Transverse colon (tissue), 4 donors: ENCODE data around the gene MED13. TPM values are rescaled to one million over a fixed set of nuclear protein-coding genes. Genes with fewer than 3 reads are reported as not detected.

Experiments
- DNase-seq: peaks from one replicate; pipeline ENCODE4 v3.0.0-alpha.2; 2019
- H3K27ac ChIP-seq, 4 donors: fragments of 200-600 bp; sonication (generic); 2 replicates each; pipeline ENCODE4 v1.5.1; 2016 to 2018; ENCODE audit warnings: inconsistent platforms in 4 of 4
- H3K27me3 ChIP-seq: fragments of 200-600 bp; sonication (generic); 2 replicates; pipeline ENCODE4 v1.5.1; 2017; ENCODE audit warnings: inconsistent platforms
- H3K36me3 ChIP-seq, 4 donors: fragments of 200-600 bp; sonication (generic); 2 replicates each; pipeline ENCODE4 v1.5.1; 2017 to 2019; ENCODE audit warnings: inconsistent platforms in 4 of 4
- H3K4me1 ChIP-seq, 4 donors: fragments of 200-600 bp; sonication (generic); 2 replicates each; pipeline ENCODE4 v1.5.1; 2017 to 2020; ENCODE audit warnings: inconsistent platforms in 4 of 4
- H3K4me3 ChIP-seq, 4 donors: fragments of 200-600 bp; sonication (generic); 1 replicate in 1 of 4; 2 replicates in 3 of 4; pipeline versions ENCODE4 v1.5.1 to v1.6.1; 2017 to 2019; ENCODE audit warnings: inconsistent platforms in 4 of 4
- H3K9me3 ChIP-seq, 2 donors: fragments of 200-600 bp; sonication (generic); 2 replicates each; pipeline ENCODE4 v1.5.1; 2017 to 2019; ENCODE audit warnings: inconsistent platforms in 2 of 2
- CTCF ChIP-seq, 5 experiments: fragments of 200-600 bp in 3 of 5; fragments of 450-650 bp in 2 of 5; sonication (generic) in 3 of 5; IDR thresholded peaks; 1 replicate in 2 of 5; 2 replicates in 3 of 5; pipeline ENCODE4 v1.5.1; 2016 to 2017; ENCODE audit warnings: antibody characterized with exemption in 5 of 5, inconsistent platforms in 3 of 5, mild to moderate bottlenecking in 2 of 5, moderate library complexity in 1 of 5
- EP300 ChIP-seq: sonication (generic); formaldehyde crosslinking; IDR thresholded peaks from one replicate; pipeline ENCODE4 v1.6.1; 2017; ENCODE audit warnings: antibody characterized with exemption, low read depth
- POLR2A ChIP-seq: fragments of 450-650 bp; IDR thresholded peaks from one replicate; pipeline ENCODE4 v1.6.1; 2016; ENCODE audit warnings: antibody characterized with exemption, mild to moderate bottlenecking, moderate library complexity
- POLR2AphosphoS5 ChIP-seq, 3 donors: sonication (generic); formaldehyde crosslinking; IDR thresholded peaks; one replicate each; pipeline ENCODE4 v1.6.1; 2016; ENCODE audit warnings: antibody characterized with exemption in 3 of 3
- WGBS, 2 donors: methylation state at CpG; one replicate each; pipeline ENCODE4 v1.1.5; 2018; ENCODE audit warnings: low coverage in 1 of 2; 5-methylcytosine and 5-hydroxymethylcytosine counted together
- in situ Hi-C, 4 donors: fragments of 200-750 bp; cut with MboI; loops; one replicate each; pipeline versions ENCODE4 v1.15.0 to v1.15.1; 2017; ENCODE audit warnings: low sequenced_read_pairs in 3 of 4, low pct_ligation_motif_present in 1 of 4, low pct_unique_long_range_greater_than_20kb in 1 of 4
- intact Hi-C: fragments of 100-400 bp; cut with DNase I; formaldehyde crosslinking; loops from one replicate; pipeline ENCODE4 v1.15.1; 2023; ENCODE audit warnings: low total_unique reads
- total RNA-seq, 4 donors: library from RNA; depleted of rRNA; stranded (reverse); fragments of >200 nt; gene quantifications; one replicate each; pipeline ENCODE4 v1.1.0, GENCODE V29; 2016

MED13 gene
- total RNA-seq, 4 donors from 2014 or later: 75.0 to 131 (median 105) TPM

- H3K36me3 ChIP-seq: peaks cover 0 to 55% (median 24%) of the 10 kb centered on the region in 4 donors
- 100% methylated on average over 1 of the region's 1 CpG; no CpG with 5 or more reads in 1 of the 2 donors for WGBS, 2 donors
Observed at GRCh38 chr17:61970030-61970429, 95.0 kb downstream of the MED13 start.

GRCh38 chr17:61968757-61969156, 96.3 kb downstream of the MED13 start:
- H3K4me3 ChIP-seq: no peak overlapping the region
- intact Hi-C loops (no loop called here), in situ Hi-C loops (no loop called here)
- peaks cover 0 to 67% (median 30%) of the 10 kb centered on the region in 4 donors for H3K36me3 ChIP-seq
- no peak for DNase-seq
- 97% methylated on average over 5 of the region's 5 CpGs; no CpG with 5 or more reads in 1 of the 2 donors for whole genome bisulfite sequencing, 2 donors
- H3K27me3 ChIP-seq: no peaks in the 10 kb centered on the region
- no peaks in the 10 kb centered on the region for H3K4me1 ChIP-seq
- no peaks in the 10 kb centered on the region for H3K9me3 ChIP-seq
- TF ChIP-seq CTCF (IDR thresholded peaks at IDR 0.05) (no peak), EP300 (no peak), POLR2AphosphoS5 (IDR thresholded peaks at IDR 0.05) (no peak), POLR2A (no peak)
- no peak overlapping the region for H3K27ac ChIP-seq

More at GRCh38 chr17:61970030-61970429, 95.0 kb downstream of the MED13 start:
- Histone ChIP-seq H3K9me3 (no peaks in the 10 kb centered on the region), H3K4me1 (no peaks in the 10 kb centered on the region), H3K27me3 (no peaks in the 10 kb centered on the region), H3K4me3 (no peak overlapping the region), H3K27ac (no peak overlapping the region)
- intact Hi-C loops: no loop called here
- DNase-seq: no peak
- in situ Hi-C loops: no loop called here
- no peak for TF ChIP-seq CTCF (IDR thresholded peaks at IDR 0.05)
- no peak for TF ChIP-seq EP300
- TF ChIP-seq POLR2A: no peak
- TF ChIP-seq POLR2AphosphoS5 (IDR thresholded peaks at IDR 0.05): no peak

- WGBS, 2 donors: 94 to 96% methylated on average over 2 of the region's 2 CpGs
- intact Hi-C loops: no loop called here
Observed at GRCh38 chr17:61967729-61968128, 97.3 kb downstream of the MED13 start.

GRCh38 chr17:61966191-61966590, 98.9 kb downstream of the MED13 start:
- DNase-seq: no peak
- no peak for TF ChIP-seq CTCF (IDR thresholded peaks at IDR 0.05)
- TF ChIP-seq EP300: no peak
- TF ChIP-seq POLR2AphosphoS5 (IDR thresholded peaks at IDR 0.05): no peak
- no peak for TF ChIP-seq POLR2A
- Histone ChIP-seq H3K36me3 (peaks cover 0 to 72% (median 35%) of the 10 kb centered on the region in 4 donors), H3K4me1 (no peaks in the 10 kb centered on the region), H3K27me3 (no peaks in the 10 kb centered on the region), H3K9me3 (no peaks in the 10 kb centered on the region), H3K27ac (no peak overlapping the region), H3K4me3 (no peak overlapping the region)
- 0% methylated on average over 1 of the region's 1 CpG for WGBS, 2 donors
- in situ Hi-C loops: no loop called here
- intact Hi-C loops: no loop called here

More at GRCh38 chr17:61967729-61968128, 97.3 kb downstream of the MED13 start:
- no peak overlapping the region for H3K4me3 ChIP-seq
- no peak overlapping the region for H3K27ac ChIP-seq
- H3K27me3 ChIP-seq: no peaks in the 10 kb centered on the region
- H3K9me3 ChIP-seq: no peaks in the 10 kb centered on the region
- in situ Hi-C loops: no loop called here
- H3K4me1 ChIP-seq: no peaks in the 10 kb centered on the region
- peaks cover 0 to 71% (median 34%) of the 10 kb centered on the region in 4 donors for H3K36me3 ChIP-seq
- DNase-seq: no peak
- no peak for TF ChIP-seq CTCF (IDR thresholded peaks at IDR 0.05)
- TF ChIP-seq POLR2AphosphoS5 (IDR thresholded peaks at IDR 0.05): no peak
- no peak for TF ChIP-seq POLR2A
- TF ChIP-seq EP300: no peak
